Fibroblast of skin of back (primary cell): ENCODE measurements around the gene LMNTD1.
"Not testable (repeated sequence)": the region's sequence is repeated elsewhere in the genome, so short reads cannot be mapped to it uniquely, and the experiment has no call there.

Experiments used
- DNase-seq: peaks from one replicate; pipeline ENCODE4 v3.0.0-alpha.2; 2013

Gene LMNTD1

DNA sequence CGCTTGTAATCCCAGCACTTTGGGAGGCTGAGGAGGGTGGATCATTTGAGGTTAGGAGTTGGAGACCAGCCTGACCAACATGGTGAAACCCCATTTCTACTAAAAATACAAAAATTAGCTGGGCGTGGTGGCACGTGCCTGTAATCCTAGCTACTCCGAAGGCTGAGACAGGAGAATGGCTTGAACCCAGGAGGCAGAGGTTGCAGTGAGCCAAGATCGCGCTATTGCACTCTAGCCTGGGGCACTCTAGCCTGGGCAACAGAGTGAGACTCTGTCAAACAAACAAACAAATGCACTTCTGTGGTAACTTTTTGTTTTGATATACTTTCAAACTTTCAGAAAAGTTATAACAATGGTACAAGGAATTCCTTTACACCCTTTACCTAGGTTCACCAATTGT lies 126.3 kb downstream of the LMNTD1 start:
- DNase-seq: not testable (repeated sequence)
